Cardiac fibroblast (primary cell): ENCODE measurements around the gene SGSH.

Source experiments
- DNase-seq, 2 donors: peaks; one replicate each; pipeline versions ENCODE4 v3.0.0 to v3.0.0-alpha.2; 2010; ENCODE audit warnings: low read depth in 2 of 2
- H3K4me3 ChIP-seq, 2 donors: replicated peaks in 1 of 2; 1 replicate in 1 of 2; 2 replicates in 1 of 2; pipeline ENCODE4 v1.5.1; 2011; ENCODE audit warnings: low read depth in 2 of 2, low read length in 2 of 2, mild to moderate bottlenecking in 2 of 2, moderate library complexity in 1 of 2
- CTCF ChIP-seq: IDR thresholded peaks from one replicate; pipeline ENCODE4 v1.5.1; 2011; ENCODE audit warnings: low read depth, mild to moderate bottlenecking, low read length, inconsistent platforms

Gene SGSH

GRCh38 chr17:80264205-80265075 lies 44.3 kb upstream of the SGSH start:
- H3K4me3 ChIP-seq: no peak overlapping the region
- DNase-seq: no peak
- TF ChIP-seq CTCF: no peak

- peak; percentile 89 for DNase-seq
- peak overlapping the region; percentile 16 to 38 for H3K4me3 ChIP-seq
- no peak for TF ChIP-seq CTCF
These were observed 43.4 kb upstream of the SGSH start for GRCh38 chr17:80263253-80264204.

GRCh38 chr17:80262775-80263244 lies 42.7 kb upstream of the SGSH start:
- TF ChIP-seq CTCF: no peak
- peak overlapping the region in 1 of 2 donors; percentile 38 for H3K4me3 ChIP-seq
- DNase-seq: no peak

- no peak for TF ChIP-seq CTCF
- DNase-seq: no peak
- peak overlapping the region; percentile 87 to 90 for H3K4me3 ChIP-seq
These were observed 42.2 kb upstream of the SGSH start for GRCh38 chr17:80262291-80262690.

GRCh38 chr17:80261895-80262279 lies 41.8 kb upstream of the SGSH start:
- TF ChIP-seq CTCF: no peak
- peak overlapping the region; percentile 87 to 90 for H3K4me3 ChIP-seq
- no peak for DNase-seq

- H3K4me3 ChIP-seq: peak overlapping the region; percentile 87 to 90
- DNase-seq: peak; percentile 69 to 75
- TF ChIP-seq CTCF: no peak
These were observed 41.2 kb upstream of the SGSH start for GRCh38 chr17:80261159-80261894.
